Mesendoderm (in vitro differentiated cells): ENCODE results near the gene IL33.

Experiments used
- DNase-seq: peaks from one replicate; pipeline ENCODE4 v3.0.0; 2013
- H2AK5ac ChIP-seq: 2 replicates; pipeline ENCODE4 v1.6.1; 2013; ENCODE audit warnings: low read length, inconsistent platforms
- H2BK120ac ChIP-seq: 2 replicates; pipeline ENCODE4 v1.6.1; 2013; ENCODE audit warnings: low read depth, mild to moderate bottlenecking, low read length, moderate library complexity, mixed read lengths
- H2BK15ac ChIP-seq: replicated peaks from 2 replicates; pipeline ENCODE4 v1.6.1; 2013; ENCODE audit warnings: low read depth, mild to moderate bottlenecking, moderate library complexity
- H2BK5ac ChIP-seq: 2 replicates; pipeline ENCODE4 v1.6.1; 2013; ENCODE audit warnings: low read length, inconsistent platforms
- H3K18ac ChIP-seq: 2 replicates; pipeline ENCODE4 v1.6.1; 2013; ENCODE audit warnings: mild to moderate bottlenecking, low read length, mixed read lengths
- H3K23ac ChIP-seq: one replicate; pipeline ENCODE4 v1.6.1; 2013; ENCODE audit warnings: low read length
- H3K27ac ChIP-seq: 2 replicates; pipeline ENCODE4 v1.5.1; 2013; ENCODE audit warnings: low read depth, mild to moderate bottlenecking, inconsistent platforms, low read length, moderate library complexity
- H3K27me3 ChIP-seq: 2 replicates; pipeline ENCODE4 v1.6.1; 2013; ENCODE audit warnings: low read length, control low read depth, mild to moderate bottlenecking, inconsistent platforms; ENCODE audit not compliant: insufficient read depth, poor library complexity
- H3K36me3 ChIP-seq: 2 replicates; pipeline ENCODE4 v1.6.1; 2013; ENCODE audit warnings: low read length, inconsistent platforms; ENCODE audit not compliant: control insufficient read depth, insufficient read depth
- H3K4ac ChIP-seq: one replicate; pipeline ENCODE4 v1.6.1; 2013; ENCODE audit warnings: low read depth, mild to moderate bottlenecking, low read length, moderate library complexity
- H3K4me1 ChIP-seq: 2 replicates; pipeline ENCODE4 v1.6.1; 2013; ENCODE audit warnings: low read depth, low read length, inconsistent platforms; ENCODE audit not compliant: control insufficient read depth
- H3K4me2 ChIP-seq: 2 replicates; pipeline ENCODE4 v1.6.1; 2013; ENCODE audit warnings: low read length
- H3K4me3 ChIP-seq: 2 replicates; pipeline ENCODE4 v1.5.1; 2013; ENCODE audit warnings: mild to moderate bottlenecking, low read length
- H3K56ac ChIP-seq: one replicate; pipeline ENCODE4 v1.6.1; 2013; ENCODE audit warnings: low read length
- H3K79me1 ChIP-seq: 2 replicates; pipeline ENCODE4 v1.6.1; 2013; ENCODE audit warnings: low read length, inconsistent platforms
- H3K79me2 ChIP-seq: 2 replicates; pipeline ENCODE4 v1.6.1; 2013; ENCODE audit warnings: mild to moderate bottlenecking, low read length; ENCODE audit not compliant: control insufficient read depth, insufficient read depth
- H3K9ac ChIP-seq: 2 replicates; pipeline ENCODE4 v1.6.1; 2013; ENCODE audit warnings: low read length, inconsistent platforms
- H4K5ac ChIP-seq: one replicate; pipeline ENCODE4 v1.6.1; 2013; ENCODE audit warnings: low read length
- H4K8ac ChIP-seq: one replicate; pipeline ENCODE4 v1.6.1; 2013; ENCODE audit warnings: low read depth, mild to moderate bottlenecking, control low read depth, low read length, moderate library complexity
- WGBS: extraction: QIAGEN DNeasy Blood & Tissue Kit; methylation state at CpG from one replicate; pipeline ENCODE4 v1.1.7; 2013; ENCODE audit warnings: low lambda C conversion rate, missing lambda C conversion rate; ENCODE audit not compliant: insufficient coverage; ENCODE audit errors: extremely low coverage; 5-methylcytosine and 5-hydroxymethylcytosine counted together

Gene IL33

GRCh38 chr9:6243746-6244145 lies 28.1 kb downstream of the IL33 start:
- Histone ChIP-seq H4K8ac (no peak overlapping the region), H2BK120ac (no peak overlapping the region), H3K27ac (no peak overlapping the region)

DNA sequence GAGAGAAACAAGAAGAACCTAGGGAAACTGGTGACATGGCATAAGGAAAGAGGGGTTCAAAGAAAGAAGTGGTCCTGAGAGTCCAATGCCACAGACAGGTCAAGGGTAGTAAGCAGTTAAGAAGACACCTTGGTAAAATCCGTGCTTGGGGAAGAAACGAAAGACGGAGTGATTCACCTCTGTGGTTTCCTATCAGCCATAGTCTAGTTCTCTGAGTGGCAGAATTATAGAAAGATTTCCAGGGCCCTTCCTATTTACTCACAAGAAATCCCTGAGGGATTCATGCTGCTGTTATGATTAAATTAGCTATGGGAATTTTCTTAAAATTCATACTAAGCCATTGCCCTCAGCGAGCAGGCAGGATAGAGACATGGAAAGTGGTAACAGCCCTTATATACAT lies 31.7 kb downstream of the IL33 start:
- DNase-seq, result no peak
- Histone ChIP-seq H3K18ac (no peak overlapping the region), H3K9ac (no peak overlapping the region), H3K27me3 (no peaks in the 10 kb centered on the region), H3K36me3 (no peaks in the 10 kb centered on the region), H2BK5ac (no peak overlapping the region), H3K4me3 (no peak overlapping the region), H3K4me2 (no peak overlapping the region), H3K4me1 (no peaks in the 10 kb centered on the region), H3K4ac (no peak overlapping the region), H3K79me2 (no peaks in the 10 kb centered on the region), H2BK120ac (no peak overlapping the region), H2AK5ac (no peak overlapping the region), H3K27ac (no peak overlapping the region), H2BK15ac (no peak overlapping the region), H3K79me1 (no peaks in the 10 kb centered on the region), H4K5ac (no peak overlapping the region), H3K23ac (no peak overlapping the region), H3K56ac (no peak overlapping the region), H4K8ac (no peak overlapping the region)
- WGBS, result no CpG with 5 or more reads among the region's 4 CpGs

More at GRCh38 chr9:6243746-6244145, 28.1 kb downstream of the IL33 start:
- no peak overlapping the region for H3K4me2 ChIP-seq
- H2BK15ac ChIP-seq, result no peak overlapping the region
- H3K79me1 ChIP-seq, result no peaks in the 10 kb centered on the region
- H3K23ac ChIP-seq, result no peak overlapping the region
- no peak overlapping the region for H3K4ac ChIP-seq
- no peak overlapping the region for H3K56ac ChIP-seq
- H3K9ac ChIP-seq, result no peak overlapping the region
- no peak overlapping the region for H3K4me3 ChIP-seq
- H3K36me3 ChIP-seq, result no peaks in the 10 kb centered on the region
- DNase-seq, result no peak
- no peak overlapping the region for H3K18ac ChIP-seq
- no peak overlapping the region for H4K5ac ChIP-seq
- H2BK5ac ChIP-seq, result no peak overlapping the region
- no peak overlapping the region for H2AK5ac ChIP-seq
- H3K4me1 ChIP-seq, result no peaks in the 10 kb centered on the region
- H3K79me2 ChIP-seq, result no peaks in the 10 kb centered on the region
- no peaks in the 10 kb centered on the region for H3K27me3 ChIP-seq

DNA sequence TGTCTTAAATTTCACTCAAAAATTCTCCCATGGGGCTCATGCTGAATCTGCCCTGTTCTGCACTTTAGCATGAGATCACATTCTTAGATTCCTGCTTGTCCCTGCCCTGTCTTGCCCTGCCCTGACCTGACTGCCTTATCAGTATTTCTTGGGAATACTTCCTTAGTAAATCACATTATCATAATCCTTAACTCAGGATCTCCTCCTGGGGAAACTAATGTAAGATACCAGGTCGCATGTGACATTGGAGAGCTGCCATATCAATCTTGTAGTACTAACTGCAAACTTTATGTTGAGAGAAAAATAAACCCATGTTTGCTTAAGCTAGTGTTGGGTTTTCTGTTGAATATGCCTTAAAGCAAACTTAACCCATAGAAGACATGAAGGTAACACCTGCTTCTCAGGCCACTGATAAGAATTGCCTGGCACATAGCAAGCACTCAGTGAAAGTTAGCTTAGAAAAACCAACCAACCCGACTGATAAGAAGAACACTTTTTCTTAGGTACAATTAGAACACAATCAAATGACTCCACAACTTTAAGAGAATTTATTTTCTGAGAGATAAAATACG lies 53.3 kb downstream of the IL33 start:
- no peak overlapping the region for H3K18ac ChIP-seq
- H3K4me2 ChIP-seq, result no peak overlapping the region
- H3K23ac ChIP-seq, result no peak overlapping the region
- no peak overlapping the region for H3K56ac ChIP-seq
- H3K27me3 ChIP-seq, result no peaks in the 10 kb centered on the region
- no peak overlapping the region for H3K4me3 ChIP-seq
- H3K79me1 ChIP-seq, result no peaks in the 10 kb centered on the region
- H2BK5ac ChIP-seq, result no peak overlapping the region
- H4K8ac ChIP-seq, result no peak overlapping the region
- H3K4me1 ChIP-seq, result no peaks in the 10 kb centered on the region
- no peak overlapping the region for H2AK5ac ChIP-seq
- no peak overlapping the region for H4K5ac ChIP-seq
- no peaks in the 10 kb centered on the region for H3K79me2 ChIP-seq
- no peak overlapping the region for H3K4ac ChIP-seq
- H2BK120ac ChIP-seq, result no peak overlapping the region
- H3K36me3 ChIP-seq, result no peaks in the 10 kb centered on the region
- no peak overlapping the region for H3K27ac ChIP-seq
- H2BK15ac ChIP-seq, result no peak overlapping the region
- peak; percentile 46 for DNase-seq
- WGBS, result no CpG with 5 or more reads among the region's 3 CpGs
- no peak overlapping the region for H3K9ac ChIP-seq

- DNase-seq, result no peak
- no peaks in the 10 kb centered on the region for H3K27me3 ChIP-seq
These were observed 55.3 kb downstream of the IL33 start for GRCh38 chr9:6270896-6271295.

GRCh38 chr9:6271508-6272228 lies 56.1 kb downstream of the IL33 start:
- Histone ChIP-seq H3K9ac (no peak overlapping the region), H3K4me3 (no peak overlapping the region), H2BK15ac (no peak overlapping the region), H3K79me1 (no peaks in the 10 kb centered on the region), H2BK120ac (no peak overlapping the region), H3K4ac (no peak overlapping the region), H3K4me2 (no peak overlapping the region), H3K18ac (no peak overlapping the region), H3K27me3 (no peaks in the 10 kb centered on the region), H2AK5ac (no peak overlapping the region), H3K36me3 (no peaks in the 10 kb centered on the region), H3K23ac (no peak overlapping the region), H4K8ac (no peak overlapping the region), H3K79me2 (no peaks in the 10 kb centered on the region), H3K56ac (no peak overlapping the region), H4K5ac (no peak overlapping the region), H2BK5ac (no peak overlapping the region), H3K4me1 (no peaks in the 10 kb centered on the region), H3K27ac (no peak overlapping the region)
- DNase-seq, result no peak
- no CpG with 5 or more reads among the region's 3 CpGs for WGBS

More at GRCh38 chr9:6270896-6271295, 55.3 kb downstream of the IL33 start:
- Histone ChIP-seq H2BK5ac (no peak overlapping the region), H3K79me2 (no peaks in the 10 kb centered on the region), H3K23ac (no peak overlapping the region), H4K5ac (no peak overlapping the region), H2AK5ac (no peak overlapping the region), H3K56ac (no peak overlapping the region), H4K8ac (no peak overlapping the region), H3K4me1 (no peaks in the 10 kb centered on the region), H3K27ac (no peak overlapping the region), H3K79me1 (no peaks in the 10 kb centered on the region), H2BK120ac (no peak overlapping the region), H3K4ac (no peak overlapping the region), H3K18ac (no peak overlapping the region), H3K4me3 (no peak overlapping the region), H3K36me3 (no peaks in the 10 kb centered on the region), H3K4me2 (no peak overlapping the region), H3K9ac (no peak overlapping the region), H2BK15ac (no peak overlapping the region)
- no CpG with 5 or more reads among the region's 1 CpG for WGBS

- H4K5ac ChIP-seq, result no peak overlapping the region
These were observed 56.6 kb downstream of the IL33 start for GRCh38 chr9:6272229-6272598.

More at GRCh38 chr9:6272229-6272598, 56.6 kb downstream of the IL33 start:
- Histone ChIP-seq H3K4me2 (no peak overlapping the region), H3K4me1 (no peaks in the 10 kb centered on the region), H4K8ac (no peak overlapping the region), H2BK5ac (no peak overlapping the region), H3K27me3 (no peaks in the 10 kb centered on the region), H3K4me3 (no peak overlapping the region), H3K79me1 (no peaks in the 10 kb centered on the region), H2BK120ac (no peak overlapping the region), H3K27ac (no peak overlapping the region), H3K79me2 (no peaks in the 10 kb centered on the region), H2AK5ac (no peak overlapping the region), H3K9ac (no peak overlapping the region), H3K18ac (no peak overlapping the region), H3K23ac (no peak overlapping the region), H3K56ac (no peak overlapping the region), H3K36me3 (no peaks in the 10 kb centered on the region), H3K4ac (no peak overlapping the region), H2BK15ac (no peak overlapping the region)
- no peak for DNase-seq
